T47D (cell line): ENCODE data around the gene SNCA.

Source experiments
- DNase-seq, 2 experiments: peaks; one replicate each; pipeline versions ENCODE4 v3.0.0 to v3.0.0-alpha.2; 2011 to 2012; ENCODE audit warnings: low read depth in 1 of 2, low spot score in 1 of 2
- JUND ChIP-seq: IDR thresholded peaks from 2 replicates; pipeline ENCODE4 v1.6.1; 2012; ENCODE audit warnings: low read depth
- in situ Hi-C: cut with HindIII; loops from 2 replicates; pipeline ENCODE4 v1.10.0; 2016; ENCODE audit warnings: low sequenced_read_pairs, low pct_unique_long_range_greater_than_20kb

Gene SNCA

DNA sequence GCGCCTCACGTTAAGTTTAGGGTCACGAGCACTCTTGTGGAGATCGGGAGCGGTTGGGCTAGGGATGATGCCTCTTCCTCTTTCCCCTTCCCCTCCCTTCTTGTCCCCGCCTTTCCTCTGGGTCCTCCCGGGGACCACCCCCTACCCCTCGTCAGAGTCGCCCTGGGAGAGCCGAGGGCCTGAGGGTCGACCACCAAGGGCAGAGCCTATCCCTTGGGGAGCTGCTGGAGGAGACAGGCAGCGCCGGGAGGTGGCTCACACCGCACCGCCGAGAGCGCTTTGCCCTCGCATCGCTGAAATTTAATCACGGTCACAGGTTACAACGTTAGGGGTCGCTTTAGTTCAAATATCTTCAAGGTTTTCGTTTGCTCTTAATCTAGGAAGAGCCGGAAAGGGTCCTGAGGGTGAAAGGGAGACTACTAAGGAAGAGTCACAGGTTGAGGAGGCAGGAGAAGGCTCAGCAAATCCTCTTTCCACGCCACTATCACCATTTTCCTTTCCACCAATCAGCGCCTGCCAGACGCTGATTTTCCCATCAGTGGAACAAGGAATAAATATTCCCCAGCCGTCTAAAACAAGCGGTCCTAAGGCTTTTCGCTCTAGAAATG, 528 bp upstream of the SNCA start:
- in situ Hi-C loops: no loop called here
- DNase-seq: no peak
- no peak for TF ChIP-seq JUND

DNA sequence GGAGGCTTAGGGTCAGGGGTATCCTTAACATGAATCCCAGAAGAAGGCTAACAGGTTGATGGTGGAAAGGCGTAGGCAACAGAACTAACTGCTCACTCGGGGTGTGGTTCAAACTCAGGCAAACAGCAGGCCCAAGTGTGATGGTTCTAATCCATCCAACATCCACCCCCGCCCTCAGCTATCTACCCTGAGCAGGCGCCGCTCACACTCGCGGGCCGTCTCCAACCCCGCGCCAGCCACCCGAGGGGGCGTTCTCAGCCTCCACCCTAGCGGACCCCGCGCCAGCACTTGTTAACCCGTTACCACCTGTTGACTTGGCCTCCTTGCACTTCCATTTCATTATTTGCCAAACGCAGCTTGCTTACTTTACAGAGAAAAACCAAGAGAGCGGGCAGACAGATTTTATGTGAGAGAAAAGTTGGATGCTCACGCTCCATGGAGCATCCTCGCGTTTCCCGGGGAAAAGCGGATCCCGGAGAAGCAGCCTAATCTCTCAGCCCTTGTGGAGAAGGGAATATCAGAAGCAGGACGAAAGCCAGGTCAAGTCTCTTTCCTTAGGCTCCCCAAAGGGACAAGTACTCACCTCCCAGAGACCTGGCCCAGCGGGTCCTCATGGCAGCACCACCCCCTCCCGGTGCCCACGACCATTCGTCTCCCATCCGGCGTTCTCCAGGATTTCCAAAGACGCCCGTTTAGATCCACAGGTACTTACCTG, 773 bp downstream of the SNCA start:
- DNase-seq: no peak
- in situ Hi-C loops: no loop called here
- no peak for TF ChIP-seq JUND

DNA sequence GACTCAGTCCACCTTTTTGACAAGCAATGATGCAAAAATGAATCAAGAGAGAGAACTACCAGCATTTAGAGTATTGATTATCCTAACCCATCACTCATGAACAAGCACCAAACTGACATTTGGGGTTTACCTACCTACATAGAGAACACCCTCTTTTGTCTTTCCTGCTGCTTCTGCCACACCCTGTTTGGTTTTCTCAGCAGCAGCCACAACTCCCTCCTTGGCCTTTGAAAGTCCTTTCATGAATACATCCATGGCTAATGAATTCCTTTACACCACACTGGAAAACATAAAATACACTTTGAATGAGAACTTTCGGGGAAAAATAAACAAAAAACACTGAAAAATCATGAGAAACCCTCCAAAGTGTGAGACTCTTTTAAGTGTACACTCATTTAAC, 1.5 kb downstream of the SNCA start:
- no peak for DNase-seq
- no peak for TF ChIP-seq JUND
- in situ Hi-C loops: no loop called here

DNA sequence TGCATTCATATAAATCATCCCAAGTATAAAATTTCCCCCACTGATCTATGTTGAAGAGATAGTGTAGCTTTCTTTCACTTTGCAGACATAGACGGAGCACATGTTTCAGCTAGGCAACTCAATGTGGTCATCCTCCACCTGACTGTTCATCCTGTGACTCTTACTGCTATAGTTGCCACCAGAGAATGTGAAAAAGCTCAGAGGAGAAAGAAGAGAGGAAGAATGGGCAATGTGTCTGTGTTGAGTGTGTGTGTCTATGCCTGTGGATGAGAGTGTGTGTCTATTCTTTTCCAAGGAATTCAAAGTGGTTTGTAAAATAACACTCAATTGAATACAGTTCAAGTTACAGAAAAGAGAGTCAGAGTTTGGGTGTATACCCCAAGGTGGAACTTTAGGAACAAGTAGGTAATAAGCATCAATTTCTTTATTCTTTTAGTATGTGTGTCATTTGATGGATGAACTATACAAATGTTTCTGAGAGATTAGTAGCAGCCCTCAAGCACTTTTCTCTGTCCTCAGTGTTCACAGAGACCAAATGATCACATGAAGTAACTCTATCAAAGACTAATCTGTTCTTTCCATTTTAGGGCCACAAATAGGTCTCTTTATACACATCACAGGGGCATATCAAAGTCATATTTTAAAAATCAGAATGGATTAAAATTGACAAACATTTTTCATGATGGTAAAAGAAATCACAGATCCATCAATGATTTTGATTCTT, 2.3 kb downstream of the SNCA start:
- in situ Hi-C loops: no loop called here
- no peak for TF ChIP-seq JUND
- no peak for DNase-seq

DNA sequence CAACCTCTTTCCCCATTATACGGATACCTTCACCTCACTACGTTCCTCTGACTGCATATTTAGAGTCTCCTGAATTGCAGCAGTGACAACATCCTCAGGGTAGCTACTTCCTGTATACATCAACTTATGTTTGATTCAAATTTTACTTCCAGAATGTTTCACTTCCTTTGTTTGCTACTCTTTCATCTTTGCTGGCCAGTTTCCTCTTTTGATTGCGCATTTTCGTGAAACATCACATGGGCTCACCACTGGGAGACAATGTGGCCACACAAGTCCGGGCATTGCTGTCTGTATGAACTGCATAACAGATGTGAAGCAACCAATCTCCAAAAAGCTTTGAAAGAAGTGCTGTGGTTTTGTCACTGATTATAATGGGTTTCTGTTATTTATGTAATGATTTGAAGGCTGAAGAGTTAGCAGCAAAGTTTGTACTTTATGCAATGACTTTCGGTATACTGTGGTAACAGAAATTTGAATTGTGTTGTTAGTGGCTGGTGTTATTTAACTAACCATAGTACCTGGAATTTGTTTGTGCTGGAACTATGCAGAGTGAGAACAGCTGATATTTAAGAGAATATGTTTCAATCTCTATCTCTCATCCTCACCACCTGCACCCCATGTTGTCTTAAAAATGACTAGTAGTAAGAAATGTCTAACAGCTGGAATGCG, 7.4 kb downstream of the SNCA start:
- DNase-seq: no peak
- no peak for TF ChIP-seq JUND
- in situ Hi-C loops: no loop called here

DNA sequence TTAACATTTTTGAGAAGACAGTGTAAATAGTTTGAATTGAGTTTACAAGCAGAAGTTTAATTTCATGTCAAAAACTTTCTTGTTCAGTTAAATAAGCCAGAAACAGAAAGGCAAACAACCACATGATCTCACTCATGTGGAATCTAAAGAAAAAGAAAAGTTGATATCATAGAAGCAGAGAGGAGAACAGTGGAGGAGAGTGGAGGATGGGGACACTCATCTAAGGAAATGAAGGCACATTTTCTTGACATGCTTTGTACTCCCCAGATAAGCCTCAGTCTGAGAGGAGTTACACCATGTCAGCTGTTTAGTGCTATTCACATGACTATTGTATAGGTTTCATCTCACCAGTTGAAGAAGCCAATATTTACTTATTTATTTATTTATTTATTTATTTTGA, 13.5 kb downstream of the SNCA start:
- TF ChIP-seq JUND: no peak
- no peak for DNase-seq
- in situ Hi-C loops: no loop called here

DNA sequence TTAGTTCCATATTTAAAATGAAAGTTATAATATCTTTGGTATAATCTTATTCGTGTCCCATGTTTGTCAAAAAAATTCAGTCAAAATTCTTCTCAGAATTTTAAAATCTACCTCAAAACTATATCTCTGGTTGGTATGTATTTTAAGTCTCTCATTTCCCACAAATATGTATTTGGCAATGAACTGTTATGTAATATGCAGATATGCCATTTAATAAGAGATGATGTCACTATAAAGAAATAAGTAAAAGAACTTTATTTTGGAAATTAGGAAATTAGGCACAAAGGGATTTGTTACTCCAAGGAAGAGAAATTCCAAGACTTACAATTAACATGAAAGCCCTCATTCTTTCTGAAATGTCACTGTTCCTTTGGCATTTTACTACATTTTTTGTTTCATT, 15.3 kb downstream of the SNCA start:
- TF ChIP-seq JUND: no peak
- DNase-seq: no peak
- in situ Hi-C loops: no loop called here

DNA sequence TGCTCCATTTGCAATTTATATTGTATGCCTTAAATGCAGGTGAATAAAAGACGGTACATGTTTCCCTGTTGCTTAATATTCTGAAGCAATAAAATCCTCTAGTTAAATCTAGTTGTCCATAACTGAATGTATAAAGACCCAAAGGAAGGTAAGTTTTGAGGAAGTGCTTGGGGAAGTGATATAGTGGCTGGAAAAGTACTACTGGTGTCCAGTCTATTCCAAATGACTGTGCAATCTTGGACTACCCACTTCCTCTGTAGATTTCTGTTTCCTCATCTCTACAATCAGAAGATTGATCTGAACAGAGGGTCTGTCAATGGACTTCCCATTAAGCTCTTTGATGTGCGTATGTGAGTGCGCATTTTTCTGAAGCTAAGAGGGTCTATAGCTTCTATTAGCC, 17.0 kb downstream of the SNCA start:
- in situ Hi-C loops: no loop called here
- no peak for TF ChIP-seq JUND

DNA sequence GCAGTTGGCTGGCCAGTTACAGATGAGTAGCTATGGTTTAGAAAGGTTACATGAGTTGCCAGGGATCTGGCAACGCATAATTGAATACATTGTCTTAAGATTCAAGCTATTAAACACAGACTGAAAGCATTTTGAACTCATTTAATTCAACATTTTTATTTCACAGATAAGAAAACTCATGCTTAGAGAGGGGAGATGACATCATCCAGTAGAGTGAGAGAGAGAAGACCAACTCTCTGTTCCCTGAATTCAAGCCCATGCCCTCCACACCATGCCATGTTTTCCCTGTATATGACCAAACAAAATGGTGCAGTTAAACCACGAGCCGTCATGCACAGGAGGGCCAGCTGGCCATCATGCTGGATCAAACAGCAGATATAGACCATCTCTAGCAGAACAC, 22.6 kb downstream of the SNCA start:
- no peak for DNase-seq
- in situ Hi-C loops: no loop called here
- no peak for TF ChIP-seq JUND

More for the DNA sequence above, 17.0 kb downstream of the SNCA start:
- no peak for DNase-seq

DNA sequence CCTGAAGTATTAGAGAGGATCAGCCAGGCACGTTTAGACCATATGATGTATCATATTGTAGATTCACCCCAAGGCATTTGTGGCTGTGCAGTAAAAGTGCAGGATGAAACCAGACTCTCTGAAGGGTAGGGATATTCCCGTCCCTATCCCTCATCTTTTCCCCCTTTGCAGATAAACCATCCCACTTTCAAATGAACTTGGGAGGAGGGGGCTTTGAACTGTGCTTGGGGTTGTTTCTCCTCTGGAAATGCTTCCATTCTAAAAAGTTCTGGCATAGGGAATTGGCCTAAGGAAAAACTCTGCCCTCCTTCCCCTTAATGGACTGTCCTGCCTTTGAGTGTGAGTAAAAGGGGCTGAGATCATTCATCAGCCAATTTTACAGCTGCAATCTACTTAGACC, 23.8 kb downstream of the SNCA start:
- DNase-seq: no peak
- TF ChIP-seq JUND: no peak
- in situ Hi-C loops: no loop called here

DNA sequence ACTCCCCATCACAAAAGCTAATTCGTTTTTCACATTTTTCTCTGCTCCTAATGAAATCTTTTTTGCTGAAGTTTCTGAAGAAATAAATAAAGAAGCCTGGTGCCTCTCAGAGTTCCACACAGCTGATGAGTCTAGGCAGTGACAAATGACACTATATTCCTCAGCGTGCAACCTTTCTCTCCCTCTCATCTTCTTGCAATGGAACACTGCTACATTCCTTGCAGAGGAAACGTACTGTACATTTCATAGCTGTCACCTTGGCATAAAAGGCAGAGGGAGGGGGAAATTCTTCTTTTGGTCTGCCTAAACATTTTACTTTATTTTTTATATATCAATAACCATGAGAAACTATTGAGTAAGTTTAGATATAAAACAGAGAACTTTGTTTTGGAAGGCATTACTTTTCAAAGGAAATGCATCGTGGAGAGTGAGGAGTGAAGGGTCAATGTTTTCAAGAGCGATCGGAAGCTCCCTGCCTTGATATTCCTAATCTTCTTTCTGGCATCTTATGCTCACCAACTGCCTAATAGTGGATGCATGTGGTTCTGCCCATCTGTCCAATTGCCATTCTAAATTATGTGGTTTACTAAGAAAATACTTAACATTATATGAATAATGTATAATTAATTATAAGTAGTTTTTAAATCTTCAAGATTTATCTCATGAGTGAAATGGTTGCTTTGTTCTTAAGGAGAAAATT, 29.4 kb downstream of the SNCA start:
- in situ Hi-C loops: no loop called here
- no peak for TF ChIP-seq JUND
- DNase-seq: no peak

DNA sequence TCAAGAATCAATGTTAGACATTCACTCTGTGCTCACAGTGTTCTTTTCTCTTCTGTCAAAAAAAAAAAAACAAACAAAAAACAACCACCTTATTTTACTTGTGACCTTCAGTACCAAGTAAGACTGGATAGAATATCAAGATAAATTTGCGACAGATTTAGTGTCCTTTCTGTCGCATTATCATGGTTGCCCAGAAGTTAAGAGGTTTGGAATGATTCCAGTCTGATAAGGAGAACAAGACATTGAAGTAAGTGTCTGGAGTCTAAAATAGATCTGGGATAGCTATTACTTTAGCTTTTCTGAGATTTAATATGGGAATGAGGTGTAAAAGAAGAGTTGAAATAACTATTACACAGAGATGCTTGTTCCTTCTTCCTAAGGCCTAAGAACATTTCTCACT, 31.7 kb downstream of the SNCA start:
- no peak for DNase-seq
- TF ChIP-seq JUND: no peak
- in situ Hi-C loops: no loop called here

DNA sequence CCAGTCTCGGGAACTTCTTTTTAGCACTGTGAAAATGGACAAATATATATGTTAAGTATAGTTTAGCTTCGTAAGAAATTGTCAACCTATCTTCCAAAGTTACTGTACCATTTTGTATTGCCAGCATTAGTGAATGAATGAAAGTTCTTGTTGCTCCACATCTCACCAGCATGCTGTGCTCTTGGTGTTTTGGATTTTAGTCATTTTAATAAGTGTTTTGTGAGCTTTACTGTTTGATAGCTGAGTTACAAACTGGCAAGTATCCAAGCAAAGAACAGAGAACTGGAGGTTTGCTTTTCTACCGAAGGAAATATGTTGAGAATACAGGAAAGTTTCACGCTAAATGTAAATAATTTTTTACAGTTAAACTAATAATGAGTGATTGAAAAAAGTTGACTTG, 33.0 kb downstream of the SNCA start:
- no peak for TF ChIP-seq JUND
- in situ Hi-C loops: no loop called here
- DNase-seq: no peak
